HEK293T (cell line): Measurements from ENCODE around the gene BDKRB1.

Experiments
- CTCF ChIA-PET: fragments of 350-600 bp; formaldehyde crosslinking; extraction: SDS; loops from one replicate; lab custom pipeline; 2021; ENCODE audit warnings: antibody characterized with exemption, inconsistent platforms; lab: Yijun Ruan, JAX
- POLR2A ChIA-PET: fragments of 350-600 bp; formaldehyde crosslinking; extraction: SDS; loops from one replicate; lab custom pipeline; 2020; ENCODE audit warnings: antibody characterized with exemption, inconsistent platforms; lab: Yijun Ruan, JAX
- DNase-seq: peaks from one replicate; pipeline ENCODE4 v3.0.0; 2012; ENCODE audit warnings: mixed read lengths; ENCODE audit errors: extremely low spot score
- ARNT ChIP-seq: fragments of 450-650 bp; IDR thresholded peaks from 2 replicates; pipeline ENCODE4 v1.6.1; 2017; ENCODE audit warnings: mild to moderate bottlenecking
- BHLHE40 ChIP-seq: fragments of 450-650 bp; IDR thresholded peaks from 2 replicates; pipeline ENCODE4 v1.6.1; 2016; ENCODE audit warnings: mild to moderate bottlenecking, moderate library complexity, borderline replicate concordance
- CTBP1 ChIP-seq: fragments of 450-650 bp; IDR thresholded peaks from 2 replicates; pipeline ENCODE4 v1.6.1; 2016; ENCODE audit warnings: borderline replicate concordance
- ELF4 ChIP-seq: fragments of 450-650 bp; IDR thresholded peaks from 2 replicates; pipeline ENCODE4 v1.6.1; 2017; ENCODE audit warnings: antibody characterized with exemption
- FOXA1 ChIP-seq: fragments of 450-650 bp; IDR thresholded peaks from 2 replicates; pipeline ENCODE4 v1.6.1; 2016; ENCODE audit warnings: mild to moderate bottlenecking
- FOXK2 ChIP-seq: fragments of 450-650 bp; IDR thresholded peaks from 2 replicates; pipeline ENCODE4 v1.6.1; 2016; ENCODE audit warnings: mild to moderate bottlenecking
- FOXM1 ChIP-seq: fragments of 450-650 bp; IDR thresholded peaks from 2 replicates; pipeline ENCODE4 v1.6.1; 2017; ENCODE audit warnings: mild to moderate bottlenecking, borderline replicate concordance
- HDGF ChIP-seq: fragments of 450-650 bp; IDR thresholded peaks from 2 replicates; pipeline ENCODE4 v1.6.1; 2017; ENCODE audit warnings: antibody characterized with exemption, borderline replicate concordance
- L3MBTL2 ChIP-seq: fragments of 450-650 bp; conservative IDR thresholded peaks from 2 replicates; pipeline ENCODE4 v1.6.1; 2016; ENCODE audit warnings: mild to moderate bottlenecking
- LEF1 ChIP-seq: fragments of 450-650 bp; IDR thresholded peaks from 2 replicates; pipeline ENCODE4 v1.6.1; 2017; ENCODE audit warnings: mild to moderate bottlenecking, borderline replicate concordance
- NFRKB ChIP-seq: fragments of 450-650 bp; IDR thresholded peaks from 2 replicates; pipeline ENCODE4 v1.6.1; 2016; ENCODE audit warnings: mild to moderate bottlenecking, moderate library complexity
- SP1 ChIP-seq: fragments of 450-650 bp; IDR thresholded peaks from 2 replicates; pipeline ENCODE4 v1.6.1; 2017
- SUZ12 ChIP-seq: fragments of 450-650 bp; IDR thresholded peaks from 2 replicates; pipeline ENCODE4 v1.6.1; 2016; ENCODE audit warnings: mild to moderate bottlenecking
- TARDBP ChIP-seq: fragments of 450-650 bp; IDR thresholded peaks from 2 replicates; pipeline ENCODE4 v1.6.1; 2016
- ZNF384 ChIP-seq: fragments of 450-650 bp; IDR thresholded peaks from 2 replicates; pipeline ENCODE4 v1.6.1; 2016
- TF ChIP-seq, protein P1 (sequence below): fragments of 450-650 bp; IDR thresholded peaks from 2 replicates; pipeline ENCODE4 v1.6.1; 2016

BDKRB1 gene

GRCh38 chr14:96307434-96307833, 51.4 kb downstream of the BDKRB1 start:
- CTCF ChIA-PET: interaction anchor here (0.7 to 0.8 kb wide), 2 partner anchors 105 to 206 kb away, joined by 3 to 4 read pairs; no protein-coding TSS in a partner anchor
- peak; percentile 11 for DNase-seq
- no peak for TF ChIP-seq SUZ12
- no peak for TF ChIP-seq FOXK2
- no peak for TF ChIP-seq LEF1
- no peak for TF ChIP-seq ELF4
- no peak for TF ChIP-seq FOXM1
- no peak for TF ChIP-seq HDGF
- no peak for TF ChIP-seq FOXA1
- no peak for TF ChIP-seq TARDBP
- TF ChIP-seq CTBP1: no peak
- no peak for TF ChIP-seq ZNF384
- no peak for TF ChIP-seq ARNT
- no peak for TF ChIP-seq NFRKB
- no peak for TF ChIP-seq SP1
- POLR2A ChIA-PET: no interaction called here

DNA sequence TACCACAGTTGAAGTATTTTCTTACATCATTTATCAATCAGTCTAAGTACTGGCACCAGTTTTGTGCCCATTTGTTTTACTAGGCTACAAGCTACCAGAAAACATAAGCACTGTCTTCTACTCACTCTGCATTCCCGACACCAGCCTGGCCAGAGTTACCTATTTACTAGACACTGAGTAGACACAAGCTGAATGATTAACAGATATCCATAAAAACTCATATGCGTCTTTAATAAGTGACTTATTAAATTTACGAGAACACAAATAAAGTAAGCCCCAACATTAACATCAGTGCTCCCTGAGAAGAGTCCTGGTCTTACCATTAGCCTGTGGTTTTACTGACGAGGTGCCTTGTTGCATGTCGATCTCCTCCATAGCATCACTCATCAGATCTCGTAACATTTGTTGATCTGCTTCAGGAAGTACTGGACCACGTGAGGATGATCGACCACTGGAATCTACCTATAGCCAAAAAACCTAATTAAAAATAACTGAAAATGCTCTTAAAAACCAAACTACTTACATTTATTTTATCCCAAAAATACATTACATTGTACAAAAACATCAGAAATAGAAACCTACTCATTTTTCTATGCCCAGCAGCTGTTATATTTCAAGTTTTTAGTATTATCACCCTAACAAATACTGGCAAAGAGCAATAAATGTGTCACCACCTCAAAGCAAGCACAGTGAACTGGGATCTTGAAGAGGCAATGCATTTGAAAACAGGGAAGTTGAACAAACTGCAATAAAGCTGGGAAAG, 53.3 kb downstream of the BDKRB1 start:
- DNase-seq: no peak
- POLR2A ChIA-PET: no interaction called here
- CTCF ChIA-PET: interaction anchor here (0.6 to 1.1 kb wide), 4 partner anchors 12 to 116 kb away, joined by 3 to 4 read pairs (median 3); no protein-coding TSS in a partner anchor
- TF ChIP-seq HDGF: no peak
- TF ChIP-seq BHLHE40: no peak
- no peak for TF ChIP-seq ELF4
- TF ChIP-seq FOXK2: no peak
- TF ChIP-seq, protein P1, sequence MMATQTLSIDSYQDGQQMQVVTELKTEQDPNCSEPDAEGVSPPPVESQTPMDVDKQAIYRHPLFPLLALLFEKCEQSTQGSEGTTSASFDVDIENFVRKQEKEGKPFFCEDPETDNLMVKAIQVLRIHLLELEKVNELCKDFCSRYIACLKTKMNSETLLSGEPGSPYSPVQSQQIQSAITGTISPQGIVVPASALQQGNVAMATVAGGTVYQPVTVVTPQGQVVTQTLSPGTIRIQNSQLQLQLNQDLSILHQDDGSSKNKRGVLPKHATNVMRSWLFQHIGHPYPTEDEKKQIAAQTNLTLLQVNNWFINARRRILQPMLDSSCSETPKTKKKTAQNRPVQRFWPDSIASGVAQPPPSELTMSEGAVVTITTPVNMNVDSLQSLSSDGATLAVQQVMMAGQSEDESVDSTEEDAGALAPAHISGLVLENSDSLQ: no peak
- no peak for TF ChIP-seq SP1
- TF ChIP-seq FOXM1: no peak
- no peak for TF ChIP-seq LEF1
- no peak for TF ChIP-seq ARNT
- TF ChIP-seq SUZ12: no peak
- TF ChIP-seq CTBP1: no peak
- no peak for TF ChIP-seq TARDBP
- TF ChIP-seq NFRKB: no peak

- TF ChIP-seq NFRKB: no peak
- no peak for TF ChIP-seq SP1
- no peak for TF ChIP-seq CTBP1
- TF ChIP-seq, protein P1: no peak
- ChIA-PET CTCF (interaction anchor here (0.6 to 1.1 kb wide), 3 partner anchors 102 to 115 kb away, joined by 3 to 4 read pairs (median 3); no protein-coding TSS in a partner anchor), POLR2A (no interaction called here)
- peak; percentile 6 for DNase-seq
Measured at GRCh38 chr14:96309896-96310330, 53.9 kb downstream of the BDKRB1 start.

DNA sequence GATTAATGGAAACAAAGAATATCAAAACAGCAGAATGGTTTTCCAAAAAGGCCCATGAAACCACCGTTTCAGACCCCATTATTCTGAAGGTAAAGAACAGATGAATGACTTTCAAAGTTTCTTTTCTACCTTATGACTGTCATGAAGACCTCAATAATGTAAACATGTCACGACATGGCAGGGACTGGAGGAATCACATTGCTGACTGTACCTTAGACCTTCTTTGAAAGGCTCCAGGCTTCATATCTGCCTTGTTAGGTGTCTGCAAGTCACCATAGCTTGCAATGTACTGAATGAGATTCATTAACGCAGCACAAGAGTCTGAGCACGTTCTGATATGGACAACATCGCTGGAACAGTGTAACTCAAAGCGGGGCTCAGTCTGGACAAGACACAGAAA, 54.9 kb downstream of the BDKRB1 start:
- CTCF ChIA-PET: no interaction called here
- no peak for DNase-seq
- POLR2A ChIA-PET: no interaction called here
- TF ChIP-seq BHLHE40: no peak
- TF ChIP-seq NFRKB: no peak
- TF ChIP-seq ARNT: no peak
- TF ChIP-seq, protein P1: no peak
- TF ChIP-seq SP1: no peak
- TF ChIP-seq TARDBP: no peak
- TF ChIP-seq ELF4: no peak
- no peak for TF ChIP-seq FOXA1
- TF ChIP-seq L3MBTL2: no peak
- TF ChIP-seq FOXK2: no peak
- TF ChIP-seq LEF1: no peak
- no peak for TF ChIP-seq SUZ12
- no peak for TF ChIP-seq ZNF384
- no peak for TF ChIP-seq FOXM1
- no peak for TF ChIP-seq CTBP1
- no peak for TF ChIP-seq HDGF
